Transverse colon (tissue), 4 donors: ENCODE data around the gene ADCY4. TPM values are rescaled to one million over a fixed set of nuclear protein-coding genes. Genes with fewer than 3 reads are reported as not detected.

ENCODE experiments used
- DNase-seq: peaks from one replicate; pipeline ENCODE4 v3.0.0-alpha.2; 2019
- H3K27ac ChIP-seq, 4 donors: fragments of 200-600 bp; sonication (generic); 2 replicates each; pipeline ENCODE4 v1.5.1; 2016 to 2018; ENCODE audit warnings: inconsistent platforms in 4 of 4
- H3K27me3 ChIP-seq: fragments of 200-600 bp; sonication (generic); 2 replicates; pipeline ENCODE4 v1.5.1; 2017; ENCODE audit warnings: inconsistent platforms
- H3K36me3 ChIP-seq, 4 donors: fragments of 200-600 bp; sonication (generic); 2 replicates each; pipeline ENCODE4 v1.5.1; 2017 to 2019; ENCODE audit warnings: inconsistent platforms in 4 of 4
- H3K4me1 ChIP-seq, 4 donors: fragments of 200-600 bp; sonication (generic); 2 replicates each; pipeline ENCODE4 v1.5.1; 2017 to 2020; ENCODE audit warnings: inconsistent platforms in 4 of 4
- H3K4me3 ChIP-seq, 4 donors: fragments of 200-600 bp; sonication (generic); 1 replicate in 1 of 4; 2 replicates in 3 of 4; pipeline versions ENCODE4 v1.5.1 to v1.6.1; 2017 to 2019; ENCODE audit warnings: inconsistent platforms in 4 of 4
- H3K9me3 ChIP-seq, 2 donors: fragments of 200-600 bp; sonication (generic); 2 replicates each; pipeline ENCODE4 v1.5.1; 2017 to 2019; ENCODE audit warnings: inconsistent platforms in 2 of 2
- CTCF ChIP-seq, 5 experiments: fragments of 200-600 bp in 3 of 5; fragments of 450-650 bp in 2 of 5; sonication (generic) in 3 of 5; IDR thresholded peaks; 1 replicate in 2 of 5; 2 replicates in 3 of 5; pipeline ENCODE4 v1.5.1; 2016 to 2017; ENCODE audit warnings: antibody characterized with exemption in 5 of 5, inconsistent platforms in 3 of 5, mild to moderate bottlenecking in 2 of 5, moderate library complexity in 1 of 5
- EP300 ChIP-seq: sonication (generic); formaldehyde crosslinking; IDR thresholded peaks from one replicate; pipeline ENCODE4 v1.6.1; 2017; ENCODE audit warnings: antibody characterized with exemption, low read depth
- POLR2A ChIP-seq: fragments of 450-650 bp; IDR thresholded peaks from one replicate; pipeline ENCODE4 v1.6.1; 2016; ENCODE audit warnings: antibody characterized with exemption, mild to moderate bottlenecking, moderate library complexity
- POLR2AphosphoS5 ChIP-seq, 3 donors: sonication (generic); formaldehyde crosslinking; IDR thresholded peaks; one replicate each; pipeline ENCODE4 v1.6.1; 2016; ENCODE audit warnings: antibody characterized with exemption in 3 of 3
- WGBS, 2 donors: methylation state at CpG; one replicate each; pipeline ENCODE4 v1.1.5; 2018; ENCODE audit warnings: low coverage in 1 of 2; 5-methylcytosine and 5-hydroxymethylcytosine counted together
- in situ Hi-C, 4 donors: fragments of 200-750 bp; cut with MboI; loops; one replicate each; pipeline versions ENCODE4 v1.15.0 to v1.15.1; 2017; ENCODE audit warnings: low sequenced_read_pairs in 3 of 4, low pct_ligation_motif_present in 1 of 4, low pct_unique_long_range_greater_than_20kb in 1 of 4
- intact Hi-C: fragments of 100-400 bp; cut with DNase I; formaldehyde crosslinking; loops from one replicate; pipeline ENCODE4 v1.15.1; 2023; ENCODE audit warnings: low total_unique reads
- total RNA-seq, 4 donors: library from RNA; depleted of rRNA; stranded (reverse); fragments of >200 nt; gene quantifications; one replicate each; pipeline ENCODE4 v1.1.0, GENCODE V29; 2016

ADCY4 gene
- total RNA-seq, 4 donors from 2014 or later = 7.9 to 74.8 (median 21.3) TPM

DNA sequence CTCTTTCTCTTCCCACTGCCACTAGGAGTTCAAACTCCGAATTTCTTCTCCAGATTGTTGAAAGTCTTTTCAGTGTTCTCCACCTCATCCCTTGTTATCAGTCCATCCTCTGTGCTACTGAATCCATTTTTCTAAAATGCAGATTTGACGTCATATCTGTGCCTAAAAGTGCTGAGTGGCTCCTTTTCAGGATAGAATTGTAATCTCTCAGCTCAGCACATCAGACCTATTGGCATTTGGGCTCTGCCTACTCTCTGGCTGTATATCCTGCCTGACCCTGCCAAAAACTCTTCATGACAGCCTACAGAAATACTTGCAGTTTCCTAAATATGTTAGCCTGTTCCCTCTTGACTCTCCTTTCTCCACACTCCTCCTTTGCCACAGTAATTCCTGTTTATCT, 62.4 kb downstream of the ADCY4 start:
- Histone ChIP-seq H3K27me3 (no peaks in the 10 kb centered on the region), H3K4me1 (peaks cover 0 to 15% (median 2%) of the 10 kb centered on the region in 4 donors), H3K4me3 (no peak overlapping the region), H3K9me3 (no peaks in the 10 kb centered on the region), H3K36me3 (peaks cover 0 to 4% (median 0%) of the 10 kb centered on the region in 4 donors), H3K27ac (no peak overlapping the region)
- WGBS, 2 donors = 91 to 100% methylated on average over 2 of the region's 2 CpGs
- TF ChIP-seq EP300 = no peak
- TF ChIP-seq POLR2A = no peak
- TF ChIP-seq CTCF (IDR thresholded peaks at IDR 0.05) = no peak
- no peak for TF ChIP-seq POLR2AphosphoS5 (IDR thresholded peaks at IDR 0.05)
- in situ Hi-C loops = no loop called here
- DNase-seq = no peak
- intact Hi-C loops = no loop called here

DNA sequence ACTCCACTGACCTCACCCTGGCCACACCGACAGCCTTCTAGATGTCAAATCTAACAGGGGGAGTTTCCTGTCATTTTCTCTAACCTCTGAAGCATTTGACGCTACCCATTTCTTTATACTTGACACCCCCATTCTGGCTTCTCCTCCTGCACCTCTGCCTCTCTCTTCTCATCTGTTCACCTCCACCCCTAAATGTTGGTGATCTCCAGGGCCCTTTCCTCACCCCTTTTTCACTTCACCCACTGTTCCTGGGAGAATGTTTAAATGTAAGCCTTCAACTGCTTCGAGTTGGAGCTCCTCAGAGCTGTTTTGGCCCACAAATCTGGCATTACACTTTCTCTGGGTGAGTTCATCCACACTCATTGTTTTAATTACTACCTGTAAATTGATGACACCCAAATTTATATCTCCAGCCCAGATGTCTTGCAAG, 63.0 kb downstream of the ADCY4 start:
- Histone ChIP-seq H3K27me3 (no peaks in the 10 kb centered on the region), H3K4me1 (peaks cover 0 to 15% (median 2%) of the 10 kb centered on the region in 4 donors), H3K4me3 (peak overlapping the region; percentile 76 to 92 (median 86)), H3K36me3 (peaks cover 0 to 8% (median 0%) of the 10 kb centered on the region in 4 donors), H3K9me3 (no peaks in the 10 kb centered on the region), H3K27ac (peak overlapping the region; percentile 93 to 98 (median 97))
- WGBS, 2 donors = 0 to 13% methylated on average over 2 to 3 of the region's 3 CpGs
- in situ Hi-C loops (no loop called here), intact Hi-C loops (no loop called here)
- no peak for TF ChIP-seq POLR2AphosphoS5 (IDR thresholded peaks at IDR 0.05)
- TF ChIP-seq EP300 = no peak
- DNase-seq = no peak

GRCh38 chr14:24271134-24271833, 63.6 kb downstream of the ADCY4 start, which contains the start of gene RABGGTA:
TSS of gene RABGGTA (minus strand) at chr14:24271597. CDS start at chr14:24271115, 482 bp downstream.
- intact Hi-C loops = no loop called here
- Histone ChIP-seq H3K9me3 (no peaks in the 10 kb centered on the region), H3K36me3 (peaks cover 0 to 12% (median 0%) of the 10 kb centered on the region in 4 donors), H3K4me3 (peak within 1 kb of the TSS; percentile 76 to 92 (median 86)), H3K27me3 (no peaks in the 10 kb centered on the region), H3K4me1 (peaks cover 0 to 15% (median 2%) of the 10 kb centered on the region in 4 donors), H3K27ac (peak within 1 kb of the TSS; percentile 93 to 98 (median 97))
- peak; percentile 93 for DNase-seq
- 0 to 1% methylated on average over 2 to 49 of the region's 61 CpGs for WGBS, 2 donors
- in situ Hi-C loops = no loop called here
- TF ChIP-seq CTCF (IDR thresholded peaks at IDR 0.05) = peak; percentile 61 to 84 (median 69)
- no peak for TF ChIP-seq EP300
- peak; percentile 45 to 84 (median 72) for TF ChIP-seq POLR2AphosphoS5 (IDR thresholded peaks at IDR 0.05)
- peak; percentile 75 for TF ChIP-seq POLR2A

GRCh38 chr14:24270537-24271133, 64.2 kb downstream of the ADCY4 start:
- TF ChIP-seq POLR2AphosphoS5 (IDR thresholded peaks at IDR 0.05) (no peak), EP300 (no peak), POLR2A (no peak), CTCF (IDR thresholded peaks at IDR 0.05) (no peak)
- intact Hi-C loops = no loop called here
- Histone ChIP-seq H3K4me1 (peaks cover 0 to 15% (median 2%) of the 10 kb centered on the region in 4 donors), H3K4me3 (peak overlapping the region; percentile 76 to 92 (median 86)), H3K36me3 (peaks cover 0 to 18% (median 0%) of the 10 kb centered on the region in 4 donors), H3K27me3 (no peaks in the 10 kb centered on the region), H3K27ac (peak overlapping the region; percentile 93 to 98 (median 97)), H3K9me3 (no peaks in the 10 kb centered on the region)
- no peak for DNase-seq
- WGBS, 2 donors = 16% methylated on average over 9 of the region's 13 CpGs; no CpG with 5 or more reads in 1 of the 2 donors
- in situ Hi-C loops = no loop called here
